Measurements from ENCODE around the gene RTN1.

The RTN1 gene

DNA sequence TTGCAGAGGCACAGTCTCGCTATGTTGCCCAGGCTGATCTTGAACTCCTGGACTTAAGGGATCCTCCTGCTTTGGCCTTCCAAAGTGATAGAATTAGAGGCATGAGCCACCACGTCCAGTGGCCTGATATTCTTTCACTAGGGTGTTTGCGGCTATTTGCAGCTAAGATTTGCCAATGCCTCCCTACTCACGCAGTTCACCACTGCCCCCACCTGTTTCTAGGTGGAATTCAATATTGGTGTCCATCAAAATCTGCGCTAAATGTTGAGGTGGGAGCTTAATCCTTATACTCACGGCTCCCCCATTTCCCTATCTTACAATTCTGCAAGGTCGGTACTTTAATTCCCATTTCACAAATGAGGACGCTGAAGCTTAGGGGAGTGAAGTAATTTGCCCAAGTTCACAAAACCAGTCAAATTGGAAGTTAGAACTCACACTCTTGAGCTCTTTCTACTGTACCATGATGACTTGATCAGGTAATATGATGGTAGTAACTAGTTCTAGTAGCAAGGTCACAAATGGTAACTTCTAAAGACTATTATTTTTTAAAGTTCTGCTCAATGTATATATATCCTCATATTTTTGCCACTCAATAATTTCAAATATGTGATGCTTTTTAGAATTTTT lies 27.3 kb upstream of the RTN1 start:
- peaks cover 17% of the 10 kb centered on the region for H3K27me3 ChIP-seq (ENCODE audit: control insufficient read depth, low read length)

DNA sequence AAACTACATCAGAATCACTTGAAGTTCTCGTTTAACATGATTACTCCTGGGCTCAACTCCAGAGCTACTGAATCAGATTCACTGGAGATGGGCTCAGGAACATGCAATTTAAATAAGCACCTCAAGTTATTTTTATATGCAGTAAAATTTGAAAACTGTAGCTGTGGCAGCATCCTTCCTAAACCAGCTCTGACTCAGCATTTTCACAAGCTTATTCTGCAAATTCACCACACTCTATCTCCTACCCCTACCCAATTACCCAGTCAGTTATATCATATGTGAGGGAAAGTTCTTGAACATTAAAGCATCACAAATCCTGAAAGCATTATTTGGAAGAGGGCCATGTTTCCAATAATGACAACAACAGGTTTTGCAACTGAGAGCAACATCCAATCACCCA lies 25.1 kb upstream of the RTN1 start:
- H3K9me3 ChIP-seq (ENCODE audit: control insufficient read depth, insufficient read depth, low read length): no peaks in the 10 kb centered on the region
- no peak for TF ChIP-seq EZH2phosphoT487 (IDR thresholded peaks at IDR 0.05; ENCODE audit: borderline replicate concordance, low read length)
- TF ChIP-seq, protein P1, sequence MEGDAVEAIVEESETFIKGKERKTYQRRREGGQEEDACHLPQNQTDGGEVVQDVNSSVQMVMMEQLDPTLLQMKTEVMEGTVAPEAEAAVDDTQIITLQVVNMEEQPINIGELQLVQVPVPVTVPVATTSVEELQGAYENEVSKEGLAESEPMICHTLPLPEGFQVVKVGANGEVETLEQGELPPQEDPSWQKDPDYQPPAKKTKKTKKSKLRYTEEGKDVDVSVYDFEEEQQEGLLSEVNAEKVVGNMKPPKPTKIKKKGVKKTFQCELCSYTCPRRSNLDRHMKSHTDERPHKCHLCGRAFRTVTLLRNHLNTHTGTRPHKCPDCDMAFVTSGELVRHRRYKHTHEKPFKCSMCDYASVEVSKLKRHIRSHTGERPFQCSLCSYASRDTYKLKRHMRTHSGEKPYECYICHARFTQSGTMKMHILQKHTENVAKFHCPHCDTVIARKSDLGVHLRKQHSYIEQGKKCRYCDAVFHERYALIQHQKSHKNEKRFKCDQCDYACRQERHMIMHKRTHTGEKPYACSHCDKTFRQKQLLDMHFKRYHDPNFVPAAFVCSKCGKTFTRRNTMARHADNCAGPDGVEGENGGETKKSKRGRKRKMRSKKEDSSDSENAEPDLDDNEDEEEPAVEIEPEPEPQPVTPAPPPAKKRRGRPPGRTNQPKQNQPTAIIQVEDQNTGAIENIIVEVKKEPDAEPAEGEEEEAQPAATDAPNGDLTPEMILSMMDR (IDR thresholded peaks at IDR 0.05; ENCODE audit: low read depth, low read length, poor library complexity, severe bottlenecking): no peak
- H3K4me3 ChIP-seq (ENCODE audit: low read length): no peak overlapping the region
- no peaks in the 10 kb centered on the region for H4K20me1 ChIP-seq (ENCODE audit: control insufficient read depth, insufficient read depth, low read depth, low read length)
- H3K79me2 ChIP-seq (ENCODE audit: control insufficient read depth, low read length): no peaks in the 10 kb centered on the region
- H3F3A ChIP-seq (ENCODE audit: control insufficient read depth, insufficient read depth): no peaks in the 10 kb centered on the region
- no peaks in the 10 kb centered on the region for H3K36me3 ChIP-seq (ENCODE audit: control insufficient read depth, low read length)
- H3K27ac ChIP-seq (ENCODE audit: low read depth, low read length): no peak overlapping the region
- H3K4me2 ChIP-seq (ENCODE audit: low read length): no peak overlapping the region
- no peaks in the 10 kb centered on the region for H3K4me1 ChIP-seq (ENCODE audit: control insufficient read depth, low read length)
- H3K9me2 ChIP-seq (replicated peaks; ENCODE audit: control insufficient read depth, low read length): no peaks in the 10 kb centered on the region
- peaks cover 17% of the 10 kb centered on the region for H3K27me3 ChIP-seq (ENCODE audit: control insufficient read depth, low read length)

More for the DNA sequence above, 27.3 kb upstream of the RTN1 start:
- Histone ChIP-seq H3K27ac (ENCODE audit: low read depth, low read length) (no peak overlapping the region), H3K9me2 (replicated peaks; ENCODE audit: control insufficient read depth, low read length) (no peaks in the 10 kb centered on the region), H3K4me3 (ENCODE audit: low read length) (no peak overlapping the region), H3K4me1 (ENCODE audit: control insufficient read depth, low read length) (no peaks in the 10 kb centered on the region), H3F3A (ENCODE audit: control insufficient read depth, insufficient read depth) (no peaks in the 10 kb centered on the region), H3K79me2 (ENCODE audit: control insufficient read depth, low read length) (no peaks in the 10 kb centered on the region), H4K20me1 (ENCODE audit: control insufficient read depth, insufficient read depth, low read depth, low read length) (no peaks in the 10 kb centered on the region), H3K9me3 (ENCODE audit: control insufficient read depth, insufficient read depth, low read length) (no peaks in the 10 kb centered on the region), H3K4me2 (ENCODE audit: low read length) (no peak overlapping the region), H3K36me3 (ENCODE audit: control insufficient read depth, low read length) (no peaks in the 10 kb centered on the region)
- no peak for TF ChIP-seq EZH2phosphoT487 (IDR thresholded peaks at IDR 0.05; ENCODE audit: borderline replicate concordance, low read length)
- TF ChIP-seq, protein P1 (IDR thresholded peaks at IDR 0.05; ENCODE audit: low read depth, low read length, poor library complexity, severe bottlenecking): peak; percentile 44

DNA sequence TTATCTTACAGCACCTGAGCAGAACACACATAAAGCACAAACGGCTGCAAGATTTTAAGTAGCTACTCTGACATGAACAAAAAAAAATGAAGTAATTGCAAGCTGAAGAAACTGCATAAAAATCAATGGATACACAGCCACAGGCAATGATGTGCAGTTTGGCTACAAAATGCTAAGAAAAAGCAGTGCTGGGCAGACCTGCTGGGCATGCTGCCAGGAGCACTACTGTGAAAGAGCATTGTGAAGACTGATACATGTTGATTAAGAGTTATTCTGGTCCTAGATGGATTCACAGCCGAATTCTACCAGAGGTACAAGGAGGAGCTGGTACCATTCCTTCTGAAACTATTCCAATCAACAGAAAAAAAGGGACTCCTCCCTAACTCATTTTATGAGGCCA lies 20.1 kb upstream of the RTN1 start:
- Histone ChIP-seq H3K4me2 (ENCODE audit: low read length) (no peak overlapping the region), H3K9me2 (replicated peaks; ENCODE audit: control insufficient read depth, low read length) (no peaks in the 10 kb centered on the region), H4K20me1 (ENCODE audit: control insufficient read depth, insufficient read depth, low read depth, low read length) (no peaks in the 10 kb centered on the region), H3K27me3 (ENCODE audit: control insufficient read depth, low read length) (peaks cover under 1% of the 10 kb centered on the region; the same call in 1 of the 2 replicates), H3K9me3 (ENCODE audit: control insufficient read depth, insufficient read depth, low read length) (no peaks in the 10 kb centered on the region), H3F3A (ENCODE audit: control insufficient read depth, insufficient read depth) (no peaks in the 10 kb centered on the region), H3K36me3 (ENCODE audit: control insufficient read depth, low read length) (no peaks in the 10 kb centered on the region), H3K4me3 (ENCODE audit: low read length) (no peak overlapping the region), H3K79me2 (ENCODE audit: control insufficient read depth, low read length) (no peaks in the 10 kb centered on the region), H3K4me1 (ENCODE audit: control insufficient read depth, low read length) (no peaks in the 10 kb centered on the region), H3K27ac (ENCODE audit: low read depth, low read length) (no peak overlapping the region)
- TF ChIP-seq, protein P1 (IDR thresholded peaks at IDR 0.05; ENCODE audit: low read depth, low read length, poor library complexity, severe bottlenecking): no peak
- no peak for TF ChIP-seq EZH2phosphoT487 (IDR thresholded peaks at IDR 0.05; ENCODE audit: borderline replicate concordance, low read length)
